Thymus (tissue), 11 donors: Measurements from ENCODE around the gene ZNF615. TPM values are rescaled to one million over a fixed set of nuclear protein-coding genes. Genes with fewer than 3 reads are reported as not detected.
"Not testable (repeated sequence)": the region's sequence is repeated elsewhere in the genome, so short reads cannot be mapped to it uniquely, and the experiment has no call there.

Experiments used
- DNase-seq, 9 donors: peaks; one replicate each; pipeline ENCODE4 v3.0.0-alpha.2; 2013; ENCODE audit warnings: low spot score in 9 of 9, low read depth in 6 of 9, missing footprints in 1 of 9
- H3K27ac ChIP-seq, 2 donors: one replicate each; pipeline ENCODE4 v1.5.1; 2013; ENCODE audit warnings: control low read depth in 1 of 2, low read depth in 1 of 2, low read length in 1 of 2, mild to moderate bottlenecking in 1 of 2, moderate library complexity in 1 of 2
- H3K27me3 ChIP-seq, 2 donors: one replicate each; pipeline ENCODE4 v1.5.1; 2013; ENCODE audit warnings: low read length in 1 of 2; ENCODE audit not compliant: control insufficient read depth in 2 of 2, insufficient read depth in 1 of 2
- H3K36me3 ChIP-seq, 2 donors: one replicate each; pipeline ENCODE4 v1.5.1; 2013; ENCODE audit warnings: low read length in 1 of 2, mild to moderate bottlenecking in 1 of 2, moderate library complexity in 1 of 2; ENCODE audit not compliant: control insufficient read depth in 2 of 2, insufficient read depth in 2 of 2
- H3K4me1 ChIP-seq, 2 donors: one replicate each; pipeline ENCODE4 v1.5.1; 2013; ENCODE audit warnings: low read length in 2 of 2; ENCODE audit not compliant: control insufficient read depth in 2 of 2, insufficient read depth in 2 of 2
- H3K4me3 ChIP-seq, 2 donors: one replicate each; pipeline ENCODE4 v1.5.1; 2013; ENCODE audit warnings: low read length in 2 of 2, control low read depth in 1 of 2, mild to moderate bottlenecking in 1 of 2
- H3K9me3 ChIP-seq, 2 donors: one replicate each; pipeline ENCODE4 v1.5.1; 2013; ENCODE audit warnings: low read length in 1 of 2, mild to moderate bottlenecking in 1 of 2; ENCODE audit not compliant: control insufficient read depth in 2 of 2, insufficient read depth in 1 of 2
- WGBS: extraction: QIAGEN DNeasy Blood & Tissue Kit; methylation state at CpG from one replicate; pipeline ENCODE4 v1.1.7; 2013; 5-methylcytosine and 5-hydroxymethylcytosine counted together
- polyA plus RNA-seq: library from polyadenylated mRNA; stranded (reverse); fragments of 200-250 nt; gene quantifications from one replicate; pipeline ENCODE4 v1.2.3, GENCODE V29; 2013
- total RNA-seq: library from RNA; stranded (reverse); fragments of 120-200 nt; gene quantifications from one replicate; pipeline ENCODE4 v1.2.4, GENCODE V29; 2013
- donor health status: healthy.

The ZNF615 gene
- total and polyA plus RNA-seq, 2 donors: 5.3 to 6.9 TPM

DNA sequence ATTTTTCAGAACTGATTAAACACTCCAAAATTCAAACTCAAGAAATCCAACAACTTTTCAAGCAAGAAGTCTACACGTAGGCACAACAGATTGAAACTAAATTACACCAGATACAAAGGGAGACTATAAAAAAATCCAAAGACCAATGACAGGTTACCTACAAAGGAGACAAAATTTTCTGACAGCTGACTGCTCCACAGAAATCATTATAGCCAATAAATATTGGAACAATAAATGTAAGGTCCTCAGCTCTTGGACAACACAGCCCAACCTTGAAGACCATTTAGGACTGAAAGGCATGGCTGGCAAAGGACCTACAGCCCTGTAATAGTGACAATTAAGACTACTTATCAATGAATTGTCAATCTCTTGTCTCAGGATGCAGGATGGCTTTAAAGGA is 37.3 kb downstream of the ZNF615 start:
- H3K36me3 ChIP-seq: peaks cover 60 to 75% of the 10 kb centered on the region in 2 donors
- no peaks in the 10 kb centered on the region for H3K27me3 ChIP-seq
- 96% methylated on average over 1 of the region's 1 CpG for WGBS
- no peak overlapping the region for H3K4me3 ChIP-seq
- H3K9me3 ChIP-seq: peaks cover 48 to 53% of the 10 kb centered on the region in 2 donors
- H3K4me1 ChIP-seq: no peaks in the 10 kb centered on the region
- no peak for DNase-seq
- H3K27ac ChIP-seq: no peak overlapping the region

DNA sequence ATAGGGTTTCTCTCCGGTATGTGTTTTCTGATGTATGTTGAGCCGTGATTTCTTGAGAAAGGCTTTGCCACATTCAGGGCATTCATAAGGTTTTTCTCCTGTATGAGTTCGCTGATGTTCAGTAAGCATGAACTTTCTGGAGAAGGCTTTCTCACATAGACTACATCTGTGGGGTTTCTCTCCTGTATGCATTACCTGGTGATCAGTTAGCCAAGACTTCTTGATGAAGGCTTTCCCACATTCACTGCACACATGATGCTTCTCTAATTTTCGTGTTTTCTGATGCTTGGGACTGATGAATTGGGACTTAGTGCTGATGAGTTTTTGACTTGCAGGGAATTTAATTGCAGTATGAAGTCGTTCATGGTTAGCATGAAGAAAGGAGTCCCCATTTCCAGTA is 42.4 kb downstream of the ZNF615 start:
- Histone ChIP-seq H3K27ac (no peak overlapping the region), H3K9me3 (peaks cover 36 to 38% of the 10 kb centered on the region in 2 donors), H3K36me3 (peaks cover 46 to 55% of the 10 kb centered on the region in 2 donors), H3K27me3 (no peaks in the 10 kb centered on the region), H3K4me3 (no peak overlapping the region), H3K4me1 (no peaks in the 10 kb centered on the region)
- DNase-seq: no peak
- WGBS: 98% methylated on average over 5 of the region's 5 CpGs

DNA sequence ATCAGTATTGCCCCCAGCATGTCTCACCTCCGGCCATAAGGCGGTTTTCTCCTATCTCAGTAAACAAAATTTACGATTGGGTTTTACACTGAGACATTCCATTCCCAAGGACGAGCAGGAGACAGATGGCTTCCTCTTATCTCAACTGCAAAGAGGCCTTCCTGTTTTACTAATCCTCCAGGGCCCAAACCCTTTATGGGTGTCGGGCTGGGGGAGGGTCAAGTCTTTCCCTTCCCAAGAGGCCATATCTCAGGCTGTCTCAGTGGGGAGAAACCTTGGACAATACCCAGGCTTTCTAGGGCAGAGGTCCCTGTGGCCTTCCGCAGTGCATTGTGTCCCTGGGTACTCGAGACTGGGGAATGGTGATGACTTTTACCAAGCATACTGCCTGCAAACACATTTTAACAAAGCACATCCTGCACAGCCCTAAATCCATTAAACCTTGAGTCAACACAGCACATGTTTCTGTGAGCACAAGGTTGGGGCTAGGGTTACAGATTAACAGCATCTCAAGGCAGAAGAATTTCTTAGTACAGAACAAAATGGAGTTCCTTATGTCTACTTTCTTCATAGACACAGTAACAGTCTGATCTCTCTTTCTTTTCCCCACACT is 47.3 kb downstream of the ZNF615 start:
- not testable (repeated sequence) for H3K4me3 ChIP-seq, H3K27ac ChIP-seq, H3K4me1 ChIP-seq, H3K27me3 ChIP-seq, DNase-seq
- 73% methylated on average over 7 of the region's 7 CpGs for WGBS
- Histone ChIP-seq H3K36me3 (peaks cover 15% of the 10 kb centered on the region in 2 donors), H3K9me3 (peaks cover 11 to 13% of the 10 kb centered on the region in 2 donors)

DNA sequence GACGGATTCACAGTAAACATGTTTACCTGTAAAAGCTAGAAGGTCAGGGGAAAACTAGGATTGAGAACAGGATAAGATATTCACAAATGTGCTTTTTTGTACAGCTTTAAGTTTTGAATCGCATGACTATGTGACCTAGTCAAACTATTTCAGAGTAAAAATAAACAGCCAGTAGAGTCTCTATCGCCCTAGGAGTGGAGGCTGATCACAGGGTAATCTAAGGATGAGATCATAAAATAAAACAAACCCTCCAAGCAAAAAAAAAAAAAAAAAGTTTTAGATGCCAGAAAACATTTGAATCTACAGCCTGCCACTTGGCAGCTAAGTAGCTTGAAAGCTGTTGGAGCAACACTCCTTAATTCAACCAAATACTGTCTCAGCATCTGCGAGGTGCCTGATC is 48.2 kb downstream of the ZNF615 start:
- Histone ChIP-seq H3K27ac (no peak overlapping the region), H3K9me3 (peaks cover 4 to 11% of the 10 kb centered on the region in 2 donors), H3K36me3 (peaks cover 5 to 6% of the 10 kb centered on the region in 2 donors), H3K4me3 (no peak overlapping the region), H3K27me3 (no peaks in the 10 kb centered on the region), H3K4me1 (no peaks in the 10 kb centered on the region)
- no peak for DNase-seq
- WGBS: 96% methylated on average over 4 of the region's 4 CpGs

DNA sequence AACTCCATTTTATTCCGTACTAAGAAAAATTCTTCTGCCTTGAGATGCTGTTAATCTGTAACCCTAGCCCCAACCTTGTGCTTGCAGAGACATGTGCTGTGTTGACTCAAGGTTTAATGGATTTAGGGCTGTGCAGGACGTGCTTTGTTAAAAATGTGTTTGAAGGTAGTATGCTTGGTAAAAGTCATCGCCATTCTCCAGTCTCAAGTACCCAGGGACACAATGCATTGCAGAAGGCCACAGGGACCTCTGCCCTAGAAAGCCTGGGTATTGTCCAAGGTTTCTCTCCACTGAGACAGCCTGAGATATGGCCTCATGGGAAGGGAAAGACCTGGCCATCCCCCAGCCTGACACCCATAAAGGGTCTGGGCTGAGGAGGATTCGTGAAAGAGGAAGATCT is 50.2 kb downstream of the ZNF615 start:
- H3K27me3 ChIP-seq, DNase-seq, H3K36me3 ChIP-seq, H3K27ac ChIP-seq, H3K4me3 ChIP-seq, H3K4me1 ChIP-seq, H3K9me3 ChIP-seq: not testable (repeated sequence)
- 95% methylated on average over 4 of the region's 4 CpGs for WGBS

DNA sequence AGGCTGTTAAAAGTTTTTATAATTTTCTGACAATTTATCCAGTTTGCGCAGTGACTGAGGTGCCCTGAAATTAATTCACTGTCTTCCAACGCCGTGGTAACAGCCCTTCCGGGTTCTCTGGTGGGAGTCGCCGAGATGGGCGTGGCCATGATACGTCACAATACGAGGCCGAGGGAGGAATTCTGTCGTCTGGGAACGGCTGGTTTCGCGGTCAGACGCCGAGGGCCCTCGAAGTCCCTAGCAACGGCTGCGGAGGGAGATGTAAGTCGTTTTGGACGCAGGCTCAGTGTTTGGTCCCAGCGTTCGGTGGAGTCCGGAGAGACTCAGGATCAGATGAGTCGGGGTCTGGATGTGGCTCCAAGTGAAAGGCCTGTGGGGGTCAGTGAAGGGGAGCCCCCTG is 59.0 kb downstream of the ZNF615 start:
- 23% methylated on average over 25 of the region's 25 CpGs for WGBS
- no peaks in the 10 kb centered on the region for H3K4me1 ChIP-seq
- DNase-seq: no peak
- peaks cover 20 to 34% of the 10 kb centered on the region in 2 donors for H3K9me3 ChIP-seq
- H3K4me3 ChIP-seq: no peak overlapping the region
- no peak overlapping the region for H3K27ac ChIP-seq
- H3K36me3 ChIP-seq: peaks cover 11 to 12% of the 10 kb centered on the region in 2 donors
- H3K27me3 ChIP-seq: no peaks in the 10 kb centered on the region

DNA sequence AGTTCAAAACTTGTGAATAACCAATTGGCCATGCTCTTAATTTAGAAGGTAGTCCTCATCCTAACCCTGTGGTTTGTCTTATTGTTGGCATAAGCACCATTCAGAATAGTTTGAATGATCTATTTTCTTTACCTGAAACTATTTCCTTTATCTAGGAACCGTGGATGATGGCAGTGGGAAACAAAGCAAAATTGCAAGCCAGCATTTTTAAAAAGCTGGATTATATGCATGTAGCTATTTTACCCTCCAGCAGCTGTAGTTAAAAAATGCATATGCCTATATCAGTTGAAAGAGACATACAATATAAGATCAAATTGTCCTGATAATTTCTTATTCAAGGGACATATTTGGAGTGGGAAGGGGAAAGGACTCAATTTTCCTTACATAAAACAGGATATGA is 61.4 kb downstream of the ZNF615 start:
- Histone ChIP-seq H3K36me3 (peaks cover 30 to 31% of the 10 kb centered on the region in 2 donors), H3K4me1 (no peaks in the 10 kb centered on the region), H3K4me3 (no peak overlapping the region), H3K27ac (no peak overlapping the region), H3K9me3 (peaks cover 28 to 38% of the 10 kb centered on the region in 2 donors), H3K27me3 (no peaks in the 10 kb centered on the region)
- WGBS: 97% methylated on average over 1 of the region's 1 CpG
- no peak for DNase-seq

DNA sequence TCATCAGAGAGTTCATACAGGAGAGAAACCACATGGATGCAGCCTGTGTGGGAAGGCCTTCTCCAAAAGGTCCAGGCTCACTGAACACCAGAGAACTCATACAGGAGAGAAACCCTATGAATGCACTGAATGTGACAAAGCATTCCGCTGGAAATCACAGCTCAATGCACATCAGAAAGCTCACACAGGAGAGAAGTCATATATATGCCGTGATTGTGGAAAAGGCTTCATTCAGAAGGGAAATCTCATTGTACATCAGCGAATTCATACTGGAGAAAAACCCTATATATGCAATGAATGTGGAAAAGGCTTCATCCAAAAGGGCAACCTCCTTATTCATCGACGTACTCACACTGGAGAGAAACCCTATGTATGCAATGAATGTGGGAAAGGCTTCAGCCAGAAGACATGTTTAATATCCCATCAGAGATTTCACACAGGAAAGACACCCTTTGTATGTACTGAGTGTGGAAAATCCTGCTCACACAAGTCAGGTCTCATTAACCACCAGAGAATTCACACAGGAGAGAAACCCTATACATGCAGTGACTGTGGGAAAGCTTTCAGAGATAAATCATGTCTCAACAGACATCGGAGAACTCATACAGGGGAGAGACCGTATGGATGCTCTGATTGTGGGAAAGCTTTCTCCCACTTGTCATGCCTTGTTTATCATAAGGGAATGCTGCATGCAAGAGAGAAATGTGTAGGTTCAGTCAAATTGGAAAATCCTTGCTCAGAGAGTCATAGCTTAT is 63.0 kb downstream of the ZNF615 start:
- Histone ChIP-seq H3K4me3 (no peak overlapping the region), H3K27ac (no peak overlapping the region), H3K27me3 (no peaks in the 10 kb centered on the region), H3K9me3 (peaks cover 33 to 38% of the 10 kb centered on the region in 2 donors), H3K4me1 (no peaks in the 10 kb centered on the region), H3K36me3 (peaks cover 47% of the 10 kb centered on the region in 2 donors)
- no peak for DNase-seq
- WGBS: 93% methylated on average over 7 of the region's 7 CpGs
